ENCODE results near the gene CFAP100.

DNA sequence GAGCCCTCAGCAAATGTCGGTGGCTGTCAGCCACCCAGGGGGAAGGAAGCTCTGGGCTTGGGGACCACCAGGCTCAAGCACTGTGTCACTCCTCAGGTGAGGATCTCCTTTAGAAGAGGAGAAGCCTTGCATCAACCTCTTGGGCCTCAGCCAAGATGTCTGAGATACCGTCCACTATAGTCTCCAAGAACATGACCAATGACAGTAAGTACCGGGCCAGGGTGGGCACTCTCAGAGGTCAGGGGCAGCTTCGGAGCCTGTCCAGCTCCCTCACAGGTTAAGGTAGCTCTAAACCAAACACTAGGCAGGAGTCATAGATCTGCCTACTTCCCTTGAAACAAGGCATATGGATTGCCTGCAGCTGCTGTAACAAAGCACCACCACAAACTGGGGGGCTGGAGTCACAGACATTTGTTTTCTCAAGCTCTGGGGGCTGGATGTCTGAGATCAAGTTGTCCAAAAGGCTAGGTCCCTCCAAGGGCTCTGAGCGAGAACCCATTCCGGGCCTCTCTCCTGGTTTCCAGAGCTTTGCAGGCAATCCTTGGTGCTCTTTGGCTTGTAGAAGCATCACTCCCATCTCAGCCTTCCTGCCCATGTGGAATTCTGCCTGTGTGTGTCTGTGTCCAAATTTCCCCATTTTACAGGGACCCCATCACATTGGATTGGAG is 1.3 kb downstream of the CFAP100 start:
- TF ChIP-seq, protein P1, sequence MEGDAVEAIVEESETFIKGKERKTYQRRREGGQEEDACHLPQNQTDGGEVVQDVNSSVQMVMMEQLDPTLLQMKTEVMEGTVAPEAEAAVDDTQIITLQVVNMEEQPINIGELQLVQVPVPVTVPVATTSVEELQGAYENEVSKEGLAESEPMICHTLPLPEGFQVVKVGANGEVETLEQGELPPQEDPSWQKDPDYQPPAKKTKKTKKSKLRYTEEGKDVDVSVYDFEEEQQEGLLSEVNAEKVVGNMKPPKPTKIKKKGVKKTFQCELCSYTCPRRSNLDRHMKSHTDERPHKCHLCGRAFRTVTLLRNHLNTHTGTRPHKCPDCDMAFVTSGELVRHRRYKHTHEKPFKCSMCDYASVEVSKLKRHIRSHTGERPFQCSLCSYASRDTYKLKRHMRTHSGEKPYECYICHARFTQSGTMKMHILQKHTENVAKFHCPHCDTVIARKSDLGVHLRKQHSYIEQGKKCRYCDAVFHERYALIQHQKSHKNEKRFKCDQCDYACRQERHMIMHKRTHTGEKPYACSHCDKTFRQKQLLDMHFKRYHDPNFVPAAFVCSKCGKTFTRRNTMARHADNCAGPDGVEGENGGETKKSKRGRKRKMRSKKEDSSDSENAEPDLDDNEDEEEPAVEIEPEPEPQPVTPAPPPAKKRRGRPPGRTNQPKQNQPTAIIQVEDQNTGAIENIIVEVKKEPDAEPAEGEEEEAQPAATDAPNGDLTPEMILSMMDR (conservative IDR thresholded peaks at IDR 0.05), result no peak
- no peak for TF ChIP-seq ZFX (IDR thresholded peaks at IDR 0.05)

Measured in C4-2B (cell line).